ENCODE data around the gene KIRREL3.

- no peak for TF ChIP-seq CTCF (IDR thresholded peaks at IDR 0.05; ENCODE audit: low read depth, low read length)
- TF ChIP-seq EZH2phosphoT487 (IDR thresholded peaks at IDR 0.05; ENCODE audit: low read depth), result no peak
These were observed 1.2 kb downstream of the KIRREL3 start for GRCh38 chr11:126999366-126999765.
